IMR-90 (cell line): ENCODE data around the gene GAREM1. TPM values are rescaled to one million over a fixed set of nuclear protein-coding genes. Genes with fewer than 3 reads are reported as not detected.

Experiments
- ATAC-seq: fragments of 200-7000 bp; cut with Tn5 transposase; 2 replicates; pipeline ENCODE4 v1.9.1; 2020; ENCODE audit warnings: low read depth, mild to moderate bottlenecking, moderate library complexity
- BruUV-seq: library from RNA; stranded (reverse); fragments of 400-500 nt; replicated peaks from 2 replicates; lab custom pipeline; 2021; lab: Mats Ljungman, UMichigan
- CTCF ChIA-PET: fragments of 300-600 bp; formaldehyde crosslinking; extraction: SDS; loops from one replicate; lab custom pipeline; 2021; ENCODE audit warnings: antibody characterized with exemption; lab: Yijun Ruan, JAX
- POLR2A ChIA-PET: fragments of 300-600 bp; sonication (Branson Sonifier 250); formaldehyde crosslinking; loops from one replicate; lab custom pipeline; 2022; ENCODE audit warnings: antibody characterized with exemption; ENCODE audit not compliant: unreplicated experiment; lab: Charles Lee
- DNase-seq: peaks from one replicate; pipeline ENCODE4 v3.0.0; 2013
- H2AFZ ChIP-seq: replicated peaks from 2 replicates; pipeline ENCODE3; 2013; ENCODE audit warnings: low read length, mild to moderate bottlenecking; ENCODE audit not compliant: poor library complexity
- H2AK5ac ChIP-seq: 2 replicates; pipeline ENCODE4 v1.6.1; 2013; ENCODE audit warnings: low read depth, low read length, inconsistent platforms
- H2AK9ac ChIP-seq: replicated peaks from 2 replicates; pipeline ENCODE3; 2013; ENCODE audit warnings: mild to moderate bottlenecking, low read depth, low read length, moderate library complexity; ENCODE audit not compliant: poor library complexity
- H2BK120ac ChIP-seq: 2 replicates; pipeline ENCODE4 v1.6.1; 2013; ENCODE audit warnings: low read depth, low read length, inconsistent platforms
- H2BK15ac ChIP-seq: 3 replicates; pipeline ENCODE4 v1.6.1; 2013; ENCODE audit warnings: low read depth, low read length, inconsistent platforms
- H2BK20ac ChIP-seq: 2 replicates; pipeline ENCODE4 v1.6.1; 2013; ENCODE audit warnings: low read depth, mild to moderate bottlenecking, inconsistent platforms, low read length, moderate library complexity
- H2BK5ac ChIP-seq: 2 replicates; pipeline ENCODE4 v1.6.1; 2013; ENCODE audit warnings: mild to moderate bottlenecking, low read depth, low read length, inconsistent platforms; ENCODE audit not compliant: poor library complexity, severe bottlenecking
- H3K14ac ChIP-seq: replicated peaks from 2 replicates; pipeline ENCODE4 v1.6.1; 2013; ENCODE audit warnings: low read depth, low read length, inconsistent platforms
- H3K18ac ChIP-seq: 2 replicates; pipeline ENCODE4 v1.6.1; 2013; ENCODE audit warnings: low read depth, low read length, control low read depth
- H3K23ac ChIP-seq: 2 replicates; pipeline ENCODE4 v1.6.1; 2013; ENCODE audit warnings: low read depth, low read length, inconsistent platforms
- H3K27ac ChIP-seq: 2 replicates; pipeline ENCODE4 v1.5.1; 2013; ENCODE audit warnings: mild to moderate bottlenecking, control low read depth, low read length; ENCODE audit not compliant: insufficient read depth
- H3K27me3 ChIP-seq: 2 replicates; pipeline ENCODE4 v1.6.1; 2013; ENCODE audit warnings: low read length; ENCODE audit not compliant: control insufficient read depth, insufficient read depth
- H3K36me3 ChIP-seq: 2 replicates; pipeline ENCODE4 v1.6.1; 2013; ENCODE audit warnings: low read length, mixed read lengths; ENCODE audit not compliant: control insufficient read depth, insufficient read depth
- H3K4ac ChIP-seq: 2 replicates; pipeline ENCODE4 v1.6.1; 2013; ENCODE audit warnings: low read depth, low read length, inconsistent platforms
- H3K4me1 ChIP-seq: 2 replicates; pipeline ENCODE4 v1.6.1; 2013; ENCODE audit warnings: low read length, mixed read lengths; ENCODE audit not compliant: control insufficient read depth, insufficient read depth
- H3K4me2 ChIP-seq: 2 replicates; pipeline ENCODE4 v1.6.1; 2013; ENCODE audit warnings: low read depth, mild to moderate bottlenecking, control low read depth, low read length, moderate library complexity
- H3K4me3 ChIP-seq: 2 replicates; pipeline ENCODE4 v1.5.1; 2013; ENCODE audit warnings: low read depth, mild to moderate bottlenecking, control low read depth, low read length, moderate library complexity; ENCODE audit not compliant: insufficient read depth
- H3K56ac ChIP-seq: 2 replicates; pipeline ENCODE4 v1.6.1; 2013; ENCODE audit warnings: low read length, inconsistent platforms; ENCODE audit not compliant: insufficient read depth; ENCODE audit errors: extremely low read depth
- H3K79me1 ChIP-seq, 2 experiments: 2 replicates each; pipeline ENCODE4 v1.6.1; 2013; ENCODE audit warnings: low read length in 2 of 2, inconsistent platforms in 1 of 2, low read depth in 1 of 2
- H3K9ac ChIP-seq: 2 replicates; pipeline ENCODE4 v1.6.1; 2013; ENCODE audit warnings: low read depth, low read length, control low read depth
- H3K9me1 ChIP-seq: 2 replicates; pipeline ENCODE4 v1.6.1; 2013; ENCODE audit warnings: low read length, inconsistent platforms; ENCODE audit not compliant: insufficient read depth
- H3K9me3 ChIP-seq: 2 replicates; pipeline ENCODE4 v1.6.1; 2013; ENCODE audit warnings: low read length; ENCODE audit not compliant: control insufficient read depth, insufficient read depth
- H4K20me1 ChIP-seq: 2 replicates; pipeline ENCODE4 v1.6.1; 2013; ENCODE audit warnings: low read length, inconsistent platforms; ENCODE audit not compliant: insufficient read depth
- H4K5ac ChIP-seq: 2 replicates; pipeline ENCODE4 v1.6.1; 2013; ENCODE audit warnings: mild to moderate bottlenecking, low read depth, low read length, control low read depth
- H4K8ac ChIP-seq, 2 experiments: 2 replicates each; pipeline ENCODE4 v1.6.1; 2013; ENCODE audit warnings: low read depth in 2 of 2, low read length in 2 of 2, control low read depth in 1 of 2, inconsistent platforms in 1 of 2
- H4K91ac ChIP-seq: 2 replicates; pipeline ENCODE4 v1.6.1; 2013; ENCODE audit warnings: low read depth, low read length, inconsistent platforms; ENCODE audit not compliant: insufficient read depth
- BHLHE40 ChIP-seq: fragments of 150-350 bp; IDR thresholded peaks from 2 replicates; pipeline ENCODE4 v1.6.1; 2016; ENCODE audit warnings: mild to moderate bottlenecking, low read depth, low read length
- CEBPB ChIP-seq: IDR thresholded peaks from 2 replicates; pipeline ENCODE4 v1.6.1; 2012; ENCODE audit warnings: low read depth, low read length, improper control_type of control experiment
- CHD1 ChIP-seq: IDR thresholded peaks from 2 replicates; pipeline ENCODE4 v1.6.1; 2012; ENCODE audit warnings: low read depth, low read length, improper control_type of control experiment
- FOS ChIP-seq: fragments of 150-350 bp; IDR thresholded peaks from 2 replicates; pipeline ENCODE4 v1.6.1; 2016; ENCODE audit warnings: low read depth, low read length
- MAFK ChIP-seq: IDR thresholded peaks from 2 replicates; pipeline ENCODE4 v1.6.1; 2012; ENCODE audit warnings: low read depth, low read length, improper control_type of control experiment
- MAZ ChIP-seq: IDR thresholded peaks from 2 replicates; pipeline ENCODE4 v1.6.1; 2012; ENCODE audit warnings: low read depth, mild to moderate bottlenecking, low read length, improper control_type of control experiment, moderate library complexity, borderline replicate concordance
- MXI1 ChIP-seq: IDR thresholded peaks from 2 replicates; pipeline ENCODE4 v1.6.1; 2012; ENCODE audit warnings: low read depth, mild to moderate bottlenecking, low read length, moderate library complexity, borderline replicate concordance
- NFE2L2 ChIP-seq: fragments of 150-350 bp; IDR thresholded peaks from 2 replicates; pipeline ENCODE4 v1.6.1; 2016; ENCODE audit warnings: low read depth, mild to moderate bottlenecking, low read length
- POLR2A ChIP-seq: IDR thresholded peaks from 2 replicates; pipeline ENCODE4 v1.6.1; 2012; ENCODE audit warnings: mild to moderate bottlenecking, low read depth, low read length
- RAD21 ChIP-seq: IDR thresholded peaks from 2 replicates; pipeline ENCODE4 v1.6.1; 2012; ENCODE audit warnings: low read length, improper control_type of control experiment
- RCOR1 ChIP-seq: IDR thresholded peaks from 2 replicates; pipeline ENCODE4 v1.6.1; 2012; ENCODE audit warnings: mild to moderate bottlenecking, low read length, improper control_type of control experiment; ENCODE audit not compliant: insufficient replicate concordance
- RFX5 ChIP-seq: IDR thresholded peaks from 2 replicates; pipeline ENCODE4 v1.8.0; 2012; ENCODE audit warnings: low read depth, mild to moderate bottlenecking, low read length, moderate library complexity
- SMC3 ChIP-seq: fragments of 150-350 bp; IDR thresholded peaks from 2 replicates; pipeline ENCODE4 v1.6.1; 2016; ENCODE audit warnings: low read depth, mild to moderate bottlenecking, antibody characterized with exemption, low read length, moderate library complexity
- WGBS, 2 experiments: methylation state at CpG; one replicate each; pipeline versions ENCODE4 v1.1.5 to v1.1.7; 2013; ENCODE audit warnings: missing lambda C conversion rate in 2 of 2; ENCODE audit not compliant: insufficient read length in 1 of 2; ENCODE audit errors: extremely low coverage in 2 of 2; 5-methylcytosine and 5-hydroxymethylcytosine counted together
- dilution Hi-C: fragments of 300-500 bp; cut with HindIII; formaldehyde crosslinking; loops from one replicate; pipeline ENCODE4 v1.14.3; 2018; ENCODE audit warnings: low sequenced_read_pairs; ENCODE audit not compliant: unreplicated experiment
- in situ Hi-C: fragments of 300-500 bp; cut with MboI; formaldehyde crosslinking; loops from 3 replicates; pipeline ENCODE4 v1.14.3; 2019; ENCODE audit warnings: low sequenced_read_pairs, inconsistent platforms, mixed read lengths
- intact Hi-C: fragments of 100-400 bp; cut with micrococcal nuclease; formaldehyde crosslinking; loops from 2 replicates; pipeline ENCODE4 v1.10.0; 2022
- polyA plus RNA-seq, 3 experiments: library from polyadenylated mRNA; depleted of rRNA; stranded (reverse); fragments of >200 nt; gene quantifications; 2 replicates each; pipeline ENCODE4 v1.2.3, GENCODE V29; 2012; ENCODE audit warnings: low replicate concordance in 1 of 3
- total RNA-seq: library from RNA; depleted of rRNA; stranded (reverse); fragments of >200 nt; gene quantifications from 2 replicates; pipeline ENCODE4 v1.2.3, GENCODE V29; 2012
- TF ChIP-seq, protein P1 (sequence below): fragments of 150-350 bp; IDR thresholded peaks from 2 replicates; pipeline ENCODE4 v1.6.1; 2017; ENCODE audit warnings: mild to moderate bottlenecking, antibody characterized with exemption, low read length, low read depth
- TF ChIP-seq, protein P2 (sequence below): conservative IDR thresholded peaks from 2 replicates; pipeline ENCODE4 v1.5.1; 2012; ENCODE audit warnings: mild to moderate bottlenecking, low read depth, low read length, improper control_type of control experiment
- TF ChIP-seq, protein P3 (sequence below): fragments of 150-350 bp; IDR thresholded peaks from 2 replicates; pipeline ENCODE4 v1.6.1; 2016; ENCODE audit warnings: low read depth, mild to moderate bottlenecking, low read length, moderate library complexity, borderline replicate concordance

Gene GAREM1
- total and polyA plus RNA-seq, 2 of the 4 experiments (the other 2 are of a cell fraction) = 1.4 to 2.3 TPM

DNA sequence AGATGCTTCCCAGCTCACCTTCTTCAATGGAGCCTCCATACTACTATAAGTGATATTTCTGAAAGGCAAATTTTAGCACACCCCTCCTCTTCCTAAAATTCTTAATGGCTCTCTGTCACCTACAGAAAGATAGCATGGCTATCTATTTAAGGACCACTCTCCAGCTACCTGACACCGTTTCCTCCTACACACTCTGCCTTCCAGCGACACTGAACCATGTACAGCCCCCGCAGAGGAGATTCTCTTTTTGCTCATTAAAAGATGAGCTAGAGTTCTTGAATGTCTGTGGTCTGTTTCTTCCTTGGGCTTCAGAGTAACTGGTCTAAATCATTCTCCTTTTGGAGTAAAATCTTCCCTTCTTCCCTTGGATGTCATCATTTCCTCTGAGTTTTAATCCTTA, 38.4 kb upstream of the GAREM1 start:
- no peaks in the 10 kb centered on the region for H4K20me1 ChIP-seq
- WGBS, 2 experiments = no CpG with 5 or more reads among the region's 3 CpGs
- no peak overlapping the region for H3K4me2 ChIP-seq
- no peak overlapping the region for H2AFZ ChIP-seq
- no peak for ATAC-seq
- H3K36me3 ChIP-seq = no peaks in the 10 kb centered on the region
- H3K4me3 ChIP-seq = no peak overlapping the region
- H3K27ac ChIP-seq = no peak overlapping the region
- no TSS peak for BruUV-seq
- no peak overlapping the region for H3K14ac ChIP-seq
- no peak overlapping the region for H2BK5ac ChIP-seq
- no peaks in the 10 kb centered on the region for H3K4me1 ChIP-seq
- H3K79me1 ChIP-seq = no peaks in the 10 kb centered on the region
- no peak for DNase-seq
- POLR2A ChIA-PET = no interaction called here
- no peak overlapping the region for H2BK20ac ChIP-seq
- H2BK15ac ChIP-seq = no peak overlapping the region
- H3K56ac ChIP-seq = no peak overlapping the region
- H3K4ac ChIP-seq = no peak overlapping the region
- dilution Hi-C loops = no loop called here
- H3K9me3 ChIP-seq = no peaks in the 10 kb centered on the region
- intact Hi-C loops = no loop called here
- no peak overlapping the region for H3K9ac ChIP-seq
- no peak overlapping the region for H4K8ac ChIP-seq
- H4K5ac ChIP-seq = no peak overlapping the region
- CTCF ChIA-PET = no interaction called here
- no peak overlapping the region for H2BK120ac ChIP-seq
- H2AK9ac ChIP-seq = no peak overlapping the region
- TF ChIP-seq BHLHE40 (no peak), CHD1 (no peak), RAD21 (no peak), POLR2A (no peak), MXI1 (no peak), MAZ (no peak), RCOR1 (no peak), MAFK (no peak), CEBPB (no peak), RFX5 (no peak), FOS (no peak), SMC3 (no peak), NFE2L2 (no peak)
- TF ChIP-seq, protein P1, sequence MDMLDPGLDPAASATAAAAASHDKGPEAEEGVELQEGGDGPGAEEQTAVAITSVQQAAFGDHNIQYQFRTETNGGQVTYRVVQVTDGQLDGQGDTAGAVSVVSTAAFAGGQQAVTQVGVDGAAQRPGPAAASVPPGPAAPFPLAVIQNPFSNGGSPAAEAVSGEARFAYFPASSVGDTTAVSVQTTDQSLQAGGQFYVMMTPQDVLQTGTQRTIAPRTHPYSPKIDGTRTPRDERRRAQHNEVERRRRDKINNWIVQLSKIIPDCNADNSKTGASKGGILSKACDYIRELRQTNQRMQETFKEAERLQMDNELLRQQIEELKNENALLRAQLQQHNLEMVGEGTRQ = no peak
- TF ChIP-seq, protein P2, sequence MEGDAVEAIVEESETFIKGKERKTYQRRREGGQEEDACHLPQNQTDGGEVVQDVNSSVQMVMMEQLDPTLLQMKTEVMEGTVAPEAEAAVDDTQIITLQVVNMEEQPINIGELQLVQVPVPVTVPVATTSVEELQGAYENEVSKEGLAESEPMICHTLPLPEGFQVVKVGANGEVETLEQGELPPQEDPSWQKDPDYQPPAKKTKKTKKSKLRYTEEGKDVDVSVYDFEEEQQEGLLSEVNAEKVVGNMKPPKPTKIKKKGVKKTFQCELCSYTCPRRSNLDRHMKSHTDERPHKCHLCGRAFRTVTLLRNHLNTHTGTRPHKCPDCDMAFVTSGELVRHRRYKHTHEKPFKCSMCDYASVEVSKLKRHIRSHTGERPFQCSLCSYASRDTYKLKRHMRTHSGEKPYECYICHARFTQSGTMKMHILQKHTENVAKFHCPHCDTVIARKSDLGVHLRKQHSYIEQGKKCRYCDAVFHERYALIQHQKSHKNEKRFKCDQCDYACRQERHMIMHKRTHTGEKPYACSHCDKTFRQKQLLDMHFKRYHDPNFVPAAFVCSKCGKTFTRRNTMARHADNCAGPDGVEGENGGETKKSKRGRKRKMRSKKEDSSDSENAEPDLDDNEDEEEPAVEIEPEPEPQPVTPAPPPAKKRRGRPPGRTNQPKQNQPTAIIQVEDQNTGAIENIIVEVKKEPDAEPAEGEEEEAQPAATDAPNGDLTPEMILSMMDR = no peak
- TF ChIP-seq, protein P3, sequence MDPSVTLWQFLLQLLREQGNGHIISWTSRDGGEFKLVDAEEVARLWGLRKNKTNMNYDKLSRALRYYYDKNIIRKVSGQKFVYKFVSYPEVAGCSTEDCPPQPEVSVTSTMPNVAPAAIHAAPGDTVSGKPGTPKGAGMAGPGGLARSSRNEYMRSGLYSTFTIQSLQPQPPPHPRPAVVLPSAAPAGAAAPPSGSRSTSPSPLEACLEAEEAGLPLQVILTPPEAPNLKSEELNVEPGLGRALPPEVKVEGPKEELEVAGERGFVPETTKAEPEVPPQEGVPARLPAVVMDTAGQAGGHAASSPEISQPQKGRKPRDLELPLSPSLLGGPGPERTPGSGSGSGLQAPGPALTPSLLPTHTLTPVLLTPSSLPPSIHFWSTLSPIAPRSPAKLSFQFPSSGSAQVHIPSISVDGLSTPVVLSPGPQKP = no peak
- H4K91ac ChIP-seq = no peak overlapping the region
- no peaks in the 10 kb centered on the region for H3K9me1 ChIP-seq
- H3K27me3 ChIP-seq = no peaks in the 10 kb centered on the region
- H3K23ac ChIP-seq = no peak overlapping the region
- in situ Hi-C loops = no loop called here
- no peak overlapping the region for H2AK5ac ChIP-seq
- H3K18ac ChIP-seq = no peak overlapping the region
